ENCODE results near the gene NR1D2.

GRCh38 chr3:23991306-23991682 is 46.2 kb downstream of the NR1D2 start:
- TF ChIP-seq, protein P1, sequence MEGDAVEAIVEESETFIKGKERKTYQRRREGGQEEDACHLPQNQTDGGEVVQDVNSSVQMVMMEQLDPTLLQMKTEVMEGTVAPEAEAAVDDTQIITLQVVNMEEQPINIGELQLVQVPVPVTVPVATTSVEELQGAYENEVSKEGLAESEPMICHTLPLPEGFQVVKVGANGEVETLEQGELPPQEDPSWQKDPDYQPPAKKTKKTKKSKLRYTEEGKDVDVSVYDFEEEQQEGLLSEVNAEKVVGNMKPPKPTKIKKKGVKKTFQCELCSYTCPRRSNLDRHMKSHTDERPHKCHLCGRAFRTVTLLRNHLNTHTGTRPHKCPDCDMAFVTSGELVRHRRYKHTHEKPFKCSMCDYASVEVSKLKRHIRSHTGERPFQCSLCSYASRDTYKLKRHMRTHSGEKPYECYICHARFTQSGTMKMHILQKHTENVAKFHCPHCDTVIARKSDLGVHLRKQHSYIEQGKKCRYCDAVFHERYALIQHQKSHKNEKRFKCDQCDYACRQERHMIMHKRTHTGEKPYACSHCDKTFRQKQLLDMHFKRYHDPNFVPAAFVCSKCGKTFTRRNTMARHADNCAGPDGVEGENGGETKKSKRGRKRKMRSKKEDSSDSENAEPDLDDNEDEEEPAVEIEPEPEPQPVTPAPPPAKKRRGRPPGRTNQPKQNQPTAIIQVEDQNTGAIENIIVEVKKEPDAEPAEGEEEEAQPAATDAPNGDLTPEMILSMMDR (IDR thresholded peaks at IDR 0.05) = no peak
- no peak for TF ChIP-seq POLR2A (IDR thresholded peaks at IDR 0.05)

Data from gastroesophageal sphincter (tissue), 3 donors.